Endodermal cell (in vitro differentiated cells): Measurements from ENCODE around the gene BCOR. TPM values are rescaled to one million over a fixed set of nuclear protein-coding genes. Genes with fewer than 3 reads are reported as not detected.

Experiments used
- DNase-seq: peaks from one replicate; pipeline ENCODE4 v3.0.0-alpha.2; 2017
- H3K27ac ChIP-seq: 2 replicates; pipeline ENCODE4 v1.5.1; 2013; ENCODE audit warnings: mild to moderate bottlenecking, low read depth, low read length, moderate library complexity
- H3K27me3 ChIP-seq: 2 replicates; pipeline ENCODE4 v1.6.1; 2013; ENCODE audit warnings: mild to moderate bottlenecking, low read length, moderate library complexity; ENCODE audit not compliant: insufficient read depth, control insufficient read depth, poor library complexity, severe bottlenecking
- H3K36me3 ChIP-seq: 2 replicates; pipeline ENCODE4 v1.7.0; 2013; ENCODE audit warnings: mild to moderate bottlenecking, low read length, moderate library complexity; ENCODE audit not compliant: control insufficient read depth, insufficient read depth
- H3K4me1 ChIP-seq: one replicate; pipeline ENCODE4 v1.7.0; 2013; ENCODE audit warnings: low read length; ENCODE audit not compliant: control insufficient read depth, insufficient read depth
- H3K4me3 ChIP-seq: 2 replicates; pipeline ENCODE4 v1.5.1; 2013; ENCODE audit warnings: mild to moderate bottlenecking, low read length, moderate library complexity
- H3K9ac ChIP-seq: 2 replicates; pipeline ENCODE4 v1.6.1; 2013; ENCODE audit warnings: mild to moderate bottlenecking, low read length, moderate library complexity; ENCODE audit not compliant: poor library complexity, severe bottlenecking; ENCODE audit errors: extremely low read depth
- H3K9me3 ChIP-seq: 2 replicates; pipeline ENCODE4 v1.6.1; 2013; ENCODE audit warnings: mild to moderate bottlenecking, low read length, moderate library complexity; ENCODE audit not compliant: control insufficient read depth
- H3K27ac Mint-ChIP-seq: 2 replicates; pipeline ENCODE4 v1.8.0; 2020; ENCODE audit warnings: mixed read lengths
- H3K27me3 Mint-ChIP-seq: 2 replicates; pipeline ENCODE4 v1.8.0; 2021; ENCODE audit warnings: mild to moderate bottlenecking, mixed read lengths; ENCODE audit not compliant: insufficient read depth
- H3K36me3 Mint-ChIP-seq: 2 replicates; pipeline ENCODE4 v1.8.0; 2020; ENCODE audit warnings: low read depth, mixed read lengths
- H3K4me1 Mint-ChIP-seq: 2 replicates; pipeline ENCODE4 v1.8.0; 2020; ENCODE audit warnings: mixed read lengths
- H3K4me3 Mint-ChIP-seq: 2 replicates; pipeline ENCODE4 v1.8.0; 2020; ENCODE audit warnings: mild to moderate bottlenecking, moderate library complexity, mixed read lengths
- H3K9me3 Mint-ChIP-seq: 2 replicates; pipeline ENCODE4 v1.8.0; 2020; ENCODE audit warnings: mild to moderate bottlenecking, mixed read lengths
- WGBS, 2 experiments: methylation state at CpG; one replicate each; pipeline versions ENCODE4 v1.1.5 to v1.1.7; 2013; ENCODE audit warnings: missing lambda C conversion rate in 2 of 2, mixed read lengths in 1 of 2; ENCODE audit not compliant: insufficient coverage in 1 of 2, insufficient read length in 1 of 2; 5-methylcytosine and 5-hydroxymethylcytosine counted together
- long read RNA-seq, 4 experiments: library from polyadenylated mRNA in 2 of 4; library from RNA in 1 of 4; library from capped mRNA in 1 of 4; stranded (forward) in 3 of 4; unstranded in 1 of 4; transcript quantifications; one replicate each; pipeline ENCODE4 v2.0.0, GENCODE V29; 2020 to 2021; ENCODE audit warnings: inconsistent platforms in 1 of 4
- polyA plus RNA-seq, 2 experiments: library from polyadenylated mRNA; stranded (reverse); fragments of 50-300 nt; gene quantifications; one replicate each; pipeline ENCODE4 v1.2.3, GENCODE V29; 2013
- total RNA-seq, 2 donors: library from RNA; stranded (reverse); fragmentation: NEBNext Ultra II Directional in 1 of 2; extraction: Animal tissue kit (Norgen Biotek cat#: 25700) in 1 of 2; gene quantifications; 2 replicates in 1 of 2; 3 replicates in 1 of 2; pipeline ENCODE4 v1.2.1, GENCODE V29; 2021
- TF ChIP-seq, protein P1 (sequence below): fragments of 200-600 bp; sonication (generic); conservative IDR thresholded peaks from 2 replicates; pipeline ENCODE4 v1.5.0; 2021; ENCODE audit warnings: antibody characterized with exemption, mild to moderate bottlenecking

BCOR gene
- total RNA-seq: 10 to 100 TPM; 31.3 to 37.9 TPM
- polyA plus RNA-seq (2013, experiment 1 of 2): 31.8 TPM
- 30.2 TPM for polyA plus RNA-seq (2013, experiment 2 of 2)
- long read RNA-seq, experiment 1, partial matches to known transcripts: 9 of 10 reads
- long read RNA-seq, experiment 1, other reads (novel, unspliced or antisense): 1 of 10 reads
- long read RNA-seq, experiment 2, full-length matches to known transcripts: 4 of 29 reads
- long read RNA-seq, experiment 2, partial matches to known transcripts: 12 of 29 reads
- long read RNA-seq, experiment 2, other reads (novel, unspliced or antisense): 13 of 29 reads
- long read RNA-seq, experiment 3, full-length matches to known transcripts: 1 of 35 reads
- long read RNA-seq, experiment 3, partial matches to known transcripts: 25 of 35 reads
- long read RNA-seq, experiment 3, other reads (novel, unspliced or antisense): 9 of 35 reads
- long read RNA-seq, experiment 4: 0 reads

DNA sequence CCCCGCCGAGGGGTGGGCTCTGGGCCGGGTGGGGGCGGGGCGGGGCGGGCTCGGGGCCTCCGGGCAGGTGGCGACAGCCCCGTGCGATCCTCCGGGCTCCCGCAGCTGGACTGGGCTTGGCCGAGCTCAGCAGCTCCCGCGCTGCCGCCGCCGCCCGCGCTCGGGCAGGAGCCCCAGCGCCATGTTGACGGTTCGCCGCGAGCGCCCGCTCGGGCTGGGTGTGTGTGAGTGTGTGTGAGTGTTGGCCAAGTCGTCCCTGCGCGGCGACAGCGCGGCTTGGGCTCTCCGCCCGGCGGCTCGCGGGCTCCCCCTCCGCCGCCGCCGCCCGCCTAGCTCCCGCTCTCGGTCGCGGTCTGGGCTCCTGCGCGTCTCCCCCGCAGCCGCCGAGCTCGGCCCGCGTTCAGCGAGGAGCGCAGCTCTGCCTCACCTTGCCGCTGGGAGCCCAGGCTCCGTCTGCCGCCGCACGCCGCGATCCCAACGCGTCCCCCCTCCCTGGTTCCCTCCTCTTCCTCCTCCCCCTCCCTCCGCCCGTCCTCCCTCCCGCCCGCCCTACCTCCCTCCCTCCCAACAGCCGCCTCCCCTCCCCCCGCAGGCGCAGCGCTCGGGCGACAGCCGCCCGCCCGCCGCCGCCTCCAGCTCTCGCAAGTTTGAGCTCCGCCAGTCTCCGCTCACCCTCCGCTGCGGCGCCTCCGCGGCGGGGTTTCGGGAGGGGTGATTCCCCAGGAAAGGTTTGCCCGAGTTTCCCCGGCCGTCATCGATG is at the start of gene BCOR:
BCOR (minus strand) TSS at position 455 of the 760 bp plus-strand sequence. CDS start 20,029 bp downstream, outside the sequence.
- no peaks in the 10 kb centered on the region for H3K36me3 ChIP-seq
- Mint-ChIP-seq H3K9me3 (peaks cover 13% of the 10 kb centered on the region), H3K27ac (no peak within 1 kb of the TSS), H3K36me3 (no peaks in the 10 kb centered on the region), H3K27me3 (peaks cover 73% of the 10 kb centered on the region), H3K4me3 (peak within 1 kb of the TSS; percentile 74), H3K4me1 (peaks cover 46% of the 10 kb centered on the region)
- H3K9me3 ChIP-seq: no peaks in the 10 kb centered on the region
- H3K4me1 ChIP-seq: no peaks in the 10 kb centered on the region
- DNase-seq: peak; percentile 91
- no peaks in the 10 kb centered on the region for H3K27me3 ChIP-seq
- TF ChIP-seq, protein P1, sequence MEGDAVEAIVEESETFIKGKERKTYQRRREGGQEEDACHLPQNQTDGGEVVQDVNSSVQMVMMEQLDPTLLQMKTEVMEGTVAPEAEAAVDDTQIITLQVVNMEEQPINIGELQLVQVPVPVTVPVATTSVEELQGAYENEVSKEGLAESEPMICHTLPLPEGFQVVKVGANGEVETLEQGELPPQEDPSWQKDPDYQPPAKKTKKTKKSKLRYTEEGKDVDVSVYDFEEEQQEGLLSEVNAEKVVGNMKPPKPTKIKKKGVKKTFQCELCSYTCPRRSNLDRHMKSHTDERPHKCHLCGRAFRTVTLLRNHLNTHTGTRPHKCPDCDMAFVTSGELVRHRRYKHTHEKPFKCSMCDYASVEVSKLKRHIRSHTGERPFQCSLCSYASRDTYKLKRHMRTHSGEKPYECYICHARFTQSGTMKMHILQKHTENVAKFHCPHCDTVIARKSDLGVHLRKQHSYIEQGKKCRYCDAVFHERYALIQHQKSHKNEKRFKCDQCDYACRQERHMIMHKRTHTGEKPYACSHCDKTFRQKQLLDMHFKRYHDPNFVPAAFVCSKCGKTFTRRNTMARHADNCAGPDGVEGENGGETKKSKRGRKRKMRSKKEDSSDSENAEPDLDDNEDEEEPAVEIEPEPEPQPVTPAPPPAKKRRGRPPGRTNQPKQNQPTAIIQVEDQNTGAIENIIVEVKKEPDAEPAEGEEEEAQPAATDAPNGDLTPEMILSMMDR: no peak
- H3K27ac ChIP-seq: peak within 1 kb of the TSS; percentile 63
- WGBS, 2 experiments: 0% methylated on average over 69 of the region's 98 CpGs; no CpG with 5 or more reads in 1 of the 2 experiments
- no peak within 1 kb of the TSS for H3K9ac ChIP-seq
- peak within 1 kb of the TSS; percentile 87 for H3K4me3 ChIP-seq

- no peaks in the 10 kb centered on the region for H3K4me1 ChIP-seq
- 19 to 30% methylated on average over 10 to 50 of the region's 50 CpGs for WGBS, 2 experiments
- Mint-ChIP-seq H3K27me3 (peaks cover 92% of the 10 kb centered on the region), H3K4me3 (peak overlapping the region; percentile 64), H3K4me1 (peaks cover 46% of the 10 kb centered on the region), H3K27ac (no peak overlapping the region), H3K36me3 (no peaks in the 10 kb centered on the region), H3K9me3 (peaks cover 3% of the 10 kb centered on the region)
- H3K4me3 ChIP-seq: no peak overlapping the region
- TF ChIP-seq, protein P1: no peak
- no peaks in the 10 kb centered on the region for H3K9me3 ChIP-seq
- peak; percentile 82 for DNase-seq
- H3K27ac ChIP-seq: no peak overlapping the region
- no peaks in the 10 kb centered on the region for H3K36me3 ChIP-seq
- H3K9ac ChIP-seq: no peak overlapping the region
- H3K27me3 ChIP-seq: peaks cover 60% of the 10 kb centered on the region
Measured at GRCh38 chrX:40147126-40147952, 49.6 kb upstream of the BCOR start.
